NCI-H2196 (cell line): Measurements from ENCODE around the gene DFFB.
A peak's percentile ranks its signal among the peaks of the same experiment; 100 is the strongest.

Source experiments
- DNase-seq: peaks from one replicate; lab custom pipeline; 2025; ENCODE audit not compliant: unreplicated experiment; lab: John Stamatoyannopoulos, UW

Gene DFFB

GRCh38 chr1:3871451-3871805, 14.2 kb downstream of the DFFB start:
- no peak for DNase-seq

- DNase-seq, result no peak
Measured at GRCh38 chr1:3872546-3872945, 15.3 kb downstream of the DFFB start.

DNA sequence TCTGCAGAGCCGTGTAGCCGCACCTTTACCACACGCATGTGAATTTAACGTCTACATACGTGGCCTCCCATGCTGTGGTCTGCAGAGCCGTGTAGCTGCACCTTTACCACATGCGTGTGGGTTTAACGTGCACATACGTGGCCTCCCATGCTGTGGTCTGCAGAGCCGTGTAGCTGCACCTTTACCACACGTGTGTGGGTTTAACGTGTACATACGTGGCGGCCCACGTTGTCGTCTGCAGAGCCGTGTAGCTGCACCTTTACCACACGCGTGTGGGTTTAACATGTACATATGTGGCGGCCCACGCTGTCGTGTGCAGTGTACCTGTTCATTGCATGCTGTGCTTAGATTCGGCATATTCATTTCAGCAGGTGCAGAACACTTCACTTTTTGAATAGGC, 17.5 kb downstream of the DFFB start:
- no peak for DNase-seq

DNA sequence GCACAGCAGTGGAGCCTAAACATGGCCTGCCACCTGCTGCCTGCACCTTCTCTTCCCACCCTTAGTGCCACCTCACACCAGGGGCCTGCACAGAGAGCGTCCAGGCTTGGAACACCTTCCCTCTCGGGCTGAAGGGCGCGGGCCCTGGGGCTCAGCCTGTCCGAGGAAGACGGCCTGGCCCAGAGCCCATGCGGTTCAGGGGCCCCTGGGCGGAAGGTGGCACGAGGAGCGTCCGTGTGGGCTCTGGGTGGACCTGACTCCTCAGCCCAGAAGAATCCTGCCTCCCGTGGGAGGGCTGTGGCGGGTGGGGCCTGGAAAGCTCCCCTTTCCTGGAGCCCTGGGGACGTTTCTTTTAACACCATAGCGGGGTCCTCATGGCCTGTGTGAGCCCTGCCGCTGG, 19.4 kb downstream of the DFFB start:
- no peak for DNase-seq

GRCh38 chr1:3879099-3879498, 21.8 kb downstream of the DFFB start:
- no peak for DNase-seq

GRCh38 chr1:3879787-3880428, 22.6 kb downstream of the DFFB start:
- DNase-seq, result no peak

- no peak for DNase-seq
Measured at GRCh38 chr1:3880429-3881192, 23.3 kb downstream of the DFFB start.

- no peak for DNase-seq
Measured at GRCh38 chr1:3881193-3881480, 23.9 kb downstream of the DFFB start.

DNA sequence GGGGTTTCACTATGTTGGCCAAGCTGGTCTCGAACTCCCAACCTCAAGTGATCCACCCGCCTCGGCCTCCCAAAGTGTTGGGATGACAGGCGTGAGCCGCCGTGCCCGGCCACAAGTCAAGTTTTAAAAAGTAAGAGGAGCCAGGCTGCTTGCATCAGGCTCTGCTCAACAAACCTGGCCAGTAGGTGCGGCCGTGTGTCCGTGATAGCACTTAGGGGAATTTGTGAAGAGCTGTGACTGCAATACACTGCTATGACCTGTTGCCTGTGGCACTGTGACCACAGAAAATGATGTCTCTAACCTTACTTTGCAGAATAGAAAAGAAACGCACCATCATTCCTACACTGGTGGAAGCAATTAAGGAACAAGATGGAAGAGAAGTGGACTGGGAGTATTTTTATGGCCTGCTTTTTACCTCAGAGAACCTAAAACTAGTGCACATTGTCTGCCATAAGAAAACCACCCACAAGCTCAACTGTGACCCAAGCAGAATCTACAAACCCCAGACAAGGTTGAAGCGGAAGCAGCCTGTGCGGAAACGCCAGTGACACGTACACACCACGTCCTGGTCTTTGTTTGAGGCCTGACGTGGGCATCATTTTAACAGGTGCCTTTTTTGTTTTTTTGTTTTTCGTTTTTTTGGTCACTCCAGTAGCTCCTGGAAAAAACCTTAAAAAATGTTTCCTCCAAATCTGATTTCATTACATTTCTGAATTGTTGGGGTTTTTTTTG, 26.1 kb downstream of the DFFB start:
- no peak for DNase-seq

DNA sequence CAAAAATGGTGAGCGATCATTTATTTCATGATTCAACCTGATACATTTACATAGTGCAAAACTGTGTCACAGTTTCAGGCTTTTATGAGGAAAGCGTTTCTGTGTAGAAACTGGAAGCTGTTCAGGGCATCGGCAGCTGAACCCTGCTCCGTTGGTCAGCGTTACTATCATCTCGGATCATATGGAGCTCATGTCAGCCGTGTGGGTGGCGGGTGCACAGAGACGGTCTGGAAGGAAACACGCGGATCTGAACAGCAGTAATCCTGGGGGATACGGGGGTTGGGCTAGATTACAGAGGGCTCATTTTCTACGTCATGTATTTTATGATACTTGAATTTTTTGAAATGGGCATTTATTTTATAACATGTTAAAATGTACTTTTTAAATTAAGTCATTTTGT, 27.7 kb downstream of the DFFB start:
- no peak for DNase-seq

DNA sequence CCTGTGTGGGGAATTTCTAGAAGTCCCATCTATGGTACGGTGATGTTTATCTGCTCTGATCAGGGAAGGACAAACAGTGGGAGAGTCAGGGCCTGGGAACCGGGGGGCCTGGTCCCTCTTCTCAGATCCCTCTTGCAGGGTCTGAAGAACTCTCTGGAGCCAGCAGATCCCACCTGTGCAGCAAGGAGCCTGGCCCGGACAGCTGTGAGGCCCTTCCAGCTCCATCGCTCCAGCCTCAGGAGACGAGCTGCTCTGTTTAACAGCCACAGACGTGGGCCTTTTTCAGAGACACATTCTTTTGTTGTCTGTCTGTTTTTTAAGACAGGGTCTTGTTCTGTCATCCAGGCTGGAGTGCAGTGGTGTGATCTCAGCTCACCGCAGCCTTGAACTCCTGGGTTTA, 28.3 kb downstream of the DFFB start:
- no peak for DNase-seq

DNA sequence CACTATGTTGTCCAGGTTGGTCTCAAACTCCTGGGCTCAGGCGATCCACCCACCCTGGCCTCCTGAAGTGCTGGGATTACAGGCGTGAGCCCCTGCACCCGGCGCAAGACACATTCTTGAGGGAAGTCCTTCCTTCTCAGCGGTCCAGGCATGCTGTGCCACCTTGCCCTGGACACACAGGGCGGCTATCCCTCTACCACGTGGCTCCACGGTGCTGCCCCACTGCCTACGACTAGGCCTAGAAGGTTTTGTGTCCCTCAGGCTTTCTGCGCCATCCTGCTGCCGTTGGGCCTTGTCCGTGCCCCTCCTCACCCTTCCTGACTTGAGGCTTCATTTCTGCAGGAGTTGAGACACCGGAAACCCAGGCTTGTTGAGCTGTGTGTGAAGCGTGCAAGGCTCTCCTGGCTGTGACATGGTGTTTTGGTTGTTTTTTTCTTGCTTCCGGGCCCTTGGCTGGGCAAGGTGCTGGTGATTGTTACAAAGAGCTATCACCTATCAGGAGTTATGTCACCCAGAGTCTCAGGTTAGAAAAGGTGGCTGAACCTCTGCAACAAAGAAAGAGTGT, 28.9 kb downstream of the DFFB start:
- no peak for DNase-seq

GRCh38 chr1:3886691-3887090, 29.4 kb downstream of the DFFB start:
- no peak for DNase-seq

- DNase-seq, result no peak
Measured at GRCh38 chr1:3888301-3888700, 31.0 kb downstream of the DFFB start.

- no peak for DNase-seq
Measured at GRCh38 chr1:3889936-3890335, 32.7 kb downstream of the DFFB start.

GRCh38 chr1:3890389-3891328, 33.4 kb downstream of the DFFB start:
- no peak for DNase-seq

- DNase-seq, result no peak
Measured at GRCh38 chr1:3891329-3891865, 34.1 kb downstream of the DFFB start.

DNA sequence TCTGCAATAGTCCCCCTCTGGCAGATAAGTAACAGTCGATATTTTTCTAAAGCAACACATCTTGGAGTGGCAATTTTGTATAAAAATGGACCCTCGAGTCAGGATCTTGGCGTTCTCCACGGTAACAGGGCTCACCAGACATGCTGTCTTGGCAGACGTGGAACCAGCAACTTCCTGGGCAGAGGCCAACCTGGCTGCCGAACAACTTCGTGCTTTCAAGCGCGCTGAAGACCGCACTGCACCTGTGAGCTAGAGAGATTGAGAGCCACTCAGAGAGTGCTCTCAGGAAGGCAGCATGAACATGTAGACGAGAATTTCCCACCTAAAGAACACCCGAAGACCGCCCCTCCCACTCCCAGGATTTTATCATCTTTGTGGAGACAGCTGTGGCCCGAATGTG, 35.5 kb downstream of the DFFB start:
- DNase-seq, result peak; percentile 37

- DNase-seq, result no peak
Measured at GRCh38 chr1:3893190-3893589, 35.9 kb downstream of the DFFB start.

DNA sequence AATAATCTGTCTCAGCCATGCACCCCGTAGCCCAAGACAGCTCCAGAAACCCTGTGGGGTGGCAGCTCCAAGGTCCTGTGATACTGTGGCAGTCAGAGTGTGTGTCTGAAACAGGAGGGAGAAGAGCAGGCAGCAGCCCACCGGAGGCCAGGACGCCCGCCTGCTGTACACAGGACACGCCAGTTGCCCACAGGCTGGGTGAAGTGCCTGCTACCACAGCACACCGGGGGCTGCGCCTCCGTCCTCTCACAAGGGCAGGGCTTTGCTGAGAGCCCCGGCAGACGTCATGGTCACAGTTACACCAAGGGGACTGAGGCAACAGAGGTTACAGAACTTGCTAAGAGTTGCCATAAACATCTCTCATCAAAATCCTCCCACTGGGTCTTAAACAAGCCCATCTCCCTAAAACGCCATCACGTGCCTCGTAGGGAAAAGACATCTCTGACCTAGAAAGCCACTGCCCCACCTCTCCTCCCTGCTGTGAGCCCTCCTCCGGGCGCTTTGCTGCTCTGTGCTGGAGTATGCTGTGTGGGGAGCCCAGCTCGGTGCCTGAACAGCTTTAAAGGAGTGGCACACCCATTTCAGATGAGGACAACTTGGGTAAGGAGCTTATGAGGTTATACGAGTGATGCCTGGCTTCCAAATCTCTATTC, 37.5 kb downstream of the DFFB start:
- DNase-seq, result no peak
